Naive thymus-derived CD4-positive, alpha-beta T cell (primary cell): ENCODE measurements around the gene STRN4. TPM values are rescaled to one million over a fixed set of nuclear protein-coding genes. Genes with fewer than 3 reads are reported as not detected.

Experiments used
- ATAC-seq: fragments of 150-1000 bp; cut with Tn5 transposase; 2 replicates; pipeline ENCODE4 v1.10.0; 2021; ENCODE audit warnings: mild to moderate bottlenecking, moderate library complexity
- CTCF ChIA-PET: fragments of 350-600 bp; sonication (Branson Sonifier 250); formaldehyde crosslinking; loops from one replicate; lab custom pipeline; 2021; ENCODE audit warnings: antibody characterized with exemption; lab: Charles Lee
- POLR2A ChIA-PET: fragments of 350-600 bp; sonication (Branson Sonifier 250); formaldehyde crosslinking; loops from one replicate; lab custom pipeline; 2021; ENCODE audit warnings: antibody characterized with exemption, inconsistent platforms; lab: Charles Lee
- DNase-seq, 9 donors: peaks; one replicate each; pipeline versions ENCODE4 v3.0.0 to v3.0.0-alpha.2; 2020 to 2022; ENCODE audit warnings: mixed read lengths in 1 of 9
- H3K27ac ChIP-seq: one replicate; pipeline ENCODE4 v1.7.0; 2013; ENCODE audit warnings: mild to moderate bottlenecking, low read depth, low read length, moderate library complexity
- H3K27me3 ChIP-seq, 2 donors: one replicate each; pipeline ENCODE4 v1.7.0; 2013; ENCODE audit warnings: low read length in 2 of 2, mild to moderate bottlenecking in 2 of 2, moderate library complexity in 2 of 2; ENCODE audit not compliant: control insufficient read depth in 2 of 2, insufficient read depth in 2 of 2
- H3K36me3 ChIP-seq, 3 experiments: 1 replicate in 2 of 3; 2 replicates in 1 of 3; pipeline ENCODE4 v1.7.0; 2013; ENCODE audit warnings: low read length in 3 of 3, mild to moderate bottlenecking in 3 of 3, moderate library complexity in 1 of 3; ENCODE audit not compliant: insufficient read depth in 3 of 3, control insufficient read depth in 2 of 3
- H3K4me1 ChIP-seq, 2 donors: one replicate each; pipeline ENCODE4 v1.7.0; 2013; ENCODE audit warnings: low read length in 2 of 2, mild to moderate bottlenecking in 2 of 2, moderate library complexity in 1 of 2; ENCODE audit not compliant: control insufficient read depth in 2 of 2, insufficient read depth in 2 of 2
- H3K4me3 ChIP-seq: 2 replicates; pipeline ENCODE4 v1.7.0; 2013; ENCODE audit warnings: mild to moderate bottlenecking, low read length
- H3K9me3 ChIP-seq, 3 experiments: 1 replicate in 2 of 3; 2 replicates in 1 of 3; pipeline ENCODE4 v1.7.0; 2013; ENCODE audit warnings: low read length in 3 of 3; ENCODE audit not compliant: control insufficient read depth in 2 of 3
- H3K27ac Mint-ChIP-seq, 9 donors: one replicate each; pipeline ENCODE4 v1.8.0; 2020 to 2022; ENCODE audit warnings: mixed read lengths in 9 of 9, mild to moderate bottlenecking in 8 of 9, moderate library complexity in 5 of 9, inconsistent platforms in 2 of 9
- H3K27me3 Mint-ChIP-seq, 5 donors: one replicate each; pipeline ENCODE4 v1.8.0; 2021 to 2022; ENCODE audit warnings: mixed read lengths in 5 of 5, mild to moderate bottlenecking in 1 of 5
- H3K36me3 Mint-ChIP-seq, 5 donors: one replicate each; pipeline ENCODE4 v1.8.0; 2020 to 2022; ENCODE audit warnings: mixed read lengths in 5 of 5, mild to moderate bottlenecking in 3 of 5, inconsistent platforms in 1 of 5
- H3K4me1 Mint-ChIP-seq, 7 donors: one replicate each; pipeline ENCODE4 v1.8.0; 2020 to 2022; ENCODE audit warnings: mixed read lengths in 7 of 7, mild to moderate bottlenecking in 3 of 7, inconsistent platforms in 1 of 7
- H3K4me3 Mint-ChIP-seq, 10 donors: one replicate each; pipeline ENCODE4 v1.8.0; 2020 to 2022; ENCODE audit warnings: mild to moderate bottlenecking in 10 of 10, mixed read lengths in 10 of 10, moderate library complexity in 6 of 10, inconsistent platforms in 2 of 10
- H3K9me3 Mint-ChIP-seq, 11 donors: one replicate each; pipeline ENCODE4 v1.8.0; 2020 to 2022; ENCODE audit warnings: mixed read lengths in 11 of 11, mild to moderate bottlenecking in 4 of 11, inconsistent platforms in 1 of 11, moderate library complexity in 1 of 11
- intact Hi-C, 2 donors: fragments of 100-400 bp; cut with micrococcal nuclease; formaldehyde crosslinking; loops; one replicate each; pipeline ENCODE4 v1.15.1; 2023
- polyA plus RNA-seq, 2 donors: library from polyadenylated mRNA; unstranded; fragments of 300-500 nt; fragmentation: Illumina TruSeq; gene quantifications; one replicate each; pipeline ENCODE4 v1.2.3, GENCODE V29; 2021
- total RNA-seq, 6 experiments: library from RNA in 5 of 6; stranded (reverse) in 5 of 6; gene quantifications; 1 replicate in 5 of 6; 2 replicates in 1 of 6; pipeline ENCODE4 v1.2.3 and lab custom pipeline; 2021 to 2026

STRN4 gene
- total and polyA plus RNA-seq, 7 experiments from 2014 or later, result 16.2 to 120 (median 87.1) TPM

DNA sequence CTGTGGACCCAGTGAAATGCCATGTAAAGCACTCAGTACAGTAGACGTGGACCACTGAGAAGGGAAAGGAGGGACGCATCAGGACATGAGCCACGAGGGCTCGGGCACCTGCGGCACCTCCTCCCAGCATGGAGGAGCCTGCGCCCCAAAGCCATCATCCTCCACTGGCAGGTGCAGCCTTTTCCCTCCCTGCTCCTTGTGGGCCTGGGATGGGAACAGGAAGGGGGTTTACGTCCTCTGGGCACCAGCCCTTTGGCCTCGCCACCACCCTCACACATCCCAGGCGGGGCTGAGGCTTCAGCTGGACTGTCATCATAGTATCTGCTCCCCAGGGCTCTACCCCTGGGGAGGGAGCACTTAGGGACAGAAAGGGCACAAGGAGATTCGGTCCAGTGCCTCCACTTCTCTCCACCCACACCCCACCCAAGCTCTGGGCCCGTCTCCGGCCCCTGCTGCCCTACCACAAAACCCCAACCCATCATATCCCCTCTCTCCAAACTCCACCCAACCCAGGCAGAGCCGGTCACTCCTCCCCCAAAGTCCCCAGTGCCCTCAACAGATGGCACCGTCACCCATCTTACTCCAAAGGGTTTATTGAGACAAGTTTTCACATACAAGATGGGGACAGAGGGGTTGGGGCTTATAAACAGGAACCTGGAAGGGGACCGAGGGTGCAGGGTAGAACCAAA lies 27.2 kb downstream of the STRN4 start:
- Histone ChIP-seq H3K27ac (peak overlapping the region; percentile 98), H3K36me3 (peaks cover 0 to 52% (median 0%) of the 10 kb centered on the region in 3 experiments), H3K9me3 (no peaks in the 10 kb centered on the region), H3K27me3 (no peaks in the 10 kb centered on the region), H3K4me3 (no peak overlapping the region), H3K4me1 (peaks cover 29% of the 10 kb centered on the region in 2 donors)
- no peaks in the 10 kb centered on the region for H3K27me3 Mint-ChIP-seq
- DNase-seq (no peak), ATAC-seq (no peak)
- H3K4me1 Mint-ChIP-seq, result peaks cover 25 to 45% (median 36%) of the 10 kb centered on the region in 7 donors
- intact Hi-C loops, result loop anchor here (1.0 to 10.0 kb wide), 9 partner anchors 9 to 766 kb away; partner anchors contain the start of genes BBC3 (in 1 of the 2), CALM3 (in 1 of the 2), FKRP (in 1 of the 2) and INAFM1 (in 1 of the 2)
- H3K9me3 Mint-ChIP-seq, result no peaks in the 10 kb centered on the region
- H3K27ac Mint-ChIP-seq, result peak overlapping the region; percentile 28 to 99 (median 94)
- CTCF ChIA-PET, result interaction anchor here (1.2 kb wide), 1 partner anchor 14 kb away, joined by 8 read pairs; no protein-coding TSS in a partner anchor
- peak overlapping the region; percentile 36 to 98 (median 94) for H3K4me3 Mint-ChIP-seq
- POLR2A ChIA-PET, result interaction anchor here (0.6 to 1.1 kb wide), 4 partner anchors 15 to 443 kb away, joined by 3 to 6 read pairs (median 4); partner anchors contain the start of gene CALM3
- peaks cover 0 to 36% (median 0%) of the 10 kb centered on the region in 5 donors for H3K36me3 Mint-ChIP-seq

DNA sequence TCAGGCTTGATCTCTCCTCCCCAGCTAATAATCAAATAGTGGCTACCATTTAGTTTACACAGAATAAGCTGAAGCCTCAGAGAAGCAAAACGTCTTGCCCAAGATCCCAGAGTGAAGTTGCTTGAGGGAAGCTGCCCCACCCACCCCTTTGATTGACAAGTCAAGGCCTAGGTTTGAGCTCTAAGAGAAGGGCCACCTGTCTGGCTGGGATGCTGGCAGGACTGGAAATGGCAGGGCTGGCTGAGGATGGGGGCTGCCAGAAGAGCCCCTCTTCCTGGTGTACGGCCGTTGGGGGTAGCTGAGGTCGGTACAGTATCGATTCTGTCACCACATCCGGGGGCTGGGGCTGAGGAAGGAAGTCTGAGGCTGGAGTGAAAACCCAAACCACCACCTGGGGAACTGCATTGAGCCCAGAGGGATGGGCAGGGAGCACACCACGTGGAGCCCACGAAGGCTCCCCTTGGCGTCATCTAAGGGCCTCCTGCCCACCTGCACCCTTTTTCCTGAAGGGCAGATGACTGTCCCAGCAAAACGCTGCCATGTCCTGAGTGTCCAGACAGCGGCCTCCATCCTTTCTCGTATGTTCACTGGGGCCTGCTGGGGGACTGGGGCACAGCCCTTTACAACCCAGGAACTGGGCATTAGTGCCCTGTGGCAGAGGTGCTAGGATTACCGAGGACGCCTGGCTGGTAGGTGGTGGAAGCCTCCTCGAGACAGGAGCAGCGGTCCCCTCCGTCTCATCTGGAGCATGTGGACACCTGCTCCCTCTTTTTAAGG lies 27.9 kb downstream of the STRN4 start:
- DNase-seq, result peak in 8 of 9 donors; percentile 60 to 75 (median 66)
- Histone ChIP-seq H3K4me1 (peaks cover 29% of the 10 kb centered on the region in 2 donors), H3K27me3 (no peaks in the 10 kb centered on the region), H3K36me3 (peaks cover 0 to 45% (median 0%) of the 10 kb centered on the region in 3 experiments), H3K27ac (peak overlapping the region; percentile 98), H3K9me3 (no peaks in the 10 kb centered on the region), H3K4me3 (peak overlapping the region; percentile 97)
- no peaks in the 10 kb centered on the region for H3K27me3 Mint-ChIP-seq
- peaks cover 0 to 39% (median 0%) of the 10 kb centered on the region in 5 donors for H3K36me3 Mint-ChIP-seq
- CTCF ChIA-PET, result interaction anchor here (0.6 to 1.2 kb wide), 5 partner anchors 10 to 1290 kb away, joined by 3 to 8 read pairs (median 4); no protein-coding TSS in a partner anchor
- intact Hi-C loops, result loop anchor here (1.0 to 10.0 kb wide), 9 partner anchors 10 to 766 kb away; partner anchors contain the start of genes BBC3 (in 1 of the 2), CALM3 (in 1 of the 2), FKRP (in 1 of the 2) and INAFM1 (in 1 of the 2)
- peaks cover 28 to 49% (median 42%) of the 10 kb centered on the region in 7 donors for H3K4me1 Mint-ChIP-seq
- H3K9me3 Mint-ChIP-seq, result no peaks in the 10 kb centered on the region
- peak overlapping the region; percentile 89 to 99 (median 97) for H3K27ac Mint-ChIP-seq
- peak; percentile 51 for ATAC-seq
- POLR2A ChIA-PET, result interaction anchor here (0.6 to 1.1 kb wide), 5 partner anchors 10 to 443 kb away, joined by 3 to 6 read pairs (median 4); partner anchors contain the start of gene CALM3
- H3K4me3 Mint-ChIP-seq, result peak overlapping the region; percentile 89 to 98 (median 95)

DNA sequence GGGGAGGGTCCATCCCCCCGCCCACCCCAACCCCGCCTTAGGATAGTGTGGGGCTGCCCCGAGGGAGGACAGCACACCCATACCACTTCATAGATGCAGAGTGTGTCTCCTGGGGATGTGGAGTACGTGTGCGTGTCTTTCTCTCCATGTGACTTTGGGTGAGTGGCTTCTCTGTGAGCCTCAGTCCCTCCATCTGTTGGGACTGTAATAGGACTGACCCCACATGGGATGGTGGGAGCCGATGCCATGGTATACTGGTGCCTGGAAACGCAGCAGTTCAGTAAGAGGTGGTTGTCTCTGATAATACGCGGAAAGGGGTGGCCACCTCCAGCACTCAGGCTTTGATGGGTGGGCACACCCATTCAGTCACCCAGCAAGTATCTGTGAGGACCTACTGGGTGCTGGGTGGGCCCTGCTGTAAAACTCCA lies 28.5 kb downstream of the STRN4 start:
- intact Hi-C loops, result loop anchor here (1.0 to 10.0 kb wide), 10 partner anchors 11 to 767 kb away; partner anchors contain the start of genes BBC3 (in 1 of the 2), CALM3 (in 1 of the 2), FKRP (in 1 of the 2) and INAFM1 (in 1 of the 2)
- POLR2A ChIA-PET, result interaction anchor here (1.0 to 1.1 kb wide), 4 partner anchors 11 to 117 kb away, joined by 3 to 6 read pairs (median 5); partner anchors contain the start of gene CALM3
- H3K27me3 Mint-ChIP-seq, result no peaks in the 10 kb centered on the region
- H3K36me3 Mint-ChIP-seq, result peaks cover 0 to 39% (median 0%) of the 10 kb centered on the region in 5 donors
- H3K36me3 ChIP-seq, result peaks cover 0 to 39% (median 0%) of the 10 kb centered on the region in 3 experiments
- DNase-seq, result peak in 1 of 9 donors; percentile 45
- H3K4me3 Mint-ChIP-seq, result peak overlapping the region; percentile 89 to 98 (median 95)
- H3K4me1 Mint-ChIP-seq, result peaks cover 30 to 52% (median 44%) of the 10 kb centered on the region in 7 donors
- peak overlapping the region; percentile 97 for H3K4me3 ChIP-seq
- H3K27ac ChIP-seq, result peak overlapping the region; percentile 98
- H3K9me3 ChIP-seq, result no peaks in the 10 kb centered on the region
- H3K27ac Mint-ChIP-seq, result peak overlapping the region; percentile 89 to 99 (median 97)
- H3K9me3 Mint-ChIP-seq, result no peaks in the 10 kb centered on the region
- ATAC-seq, result peak; percentile 7
- H3K27me3 ChIP-seq, result no peaks in the 10 kb centered on the region
- peaks cover 29% of the 10 kb centered on the region in 2 donors for H3K4me1 ChIP-seq
- CTCF ChIA-PET, result interaction anchor here (0.6 to 1.2 kb wide), 5 partner anchors 11 to 1290 kb away, joined by 3 to 8 read pairs (median 4); no protein-coding TSS in a partner anchor

DNA sequence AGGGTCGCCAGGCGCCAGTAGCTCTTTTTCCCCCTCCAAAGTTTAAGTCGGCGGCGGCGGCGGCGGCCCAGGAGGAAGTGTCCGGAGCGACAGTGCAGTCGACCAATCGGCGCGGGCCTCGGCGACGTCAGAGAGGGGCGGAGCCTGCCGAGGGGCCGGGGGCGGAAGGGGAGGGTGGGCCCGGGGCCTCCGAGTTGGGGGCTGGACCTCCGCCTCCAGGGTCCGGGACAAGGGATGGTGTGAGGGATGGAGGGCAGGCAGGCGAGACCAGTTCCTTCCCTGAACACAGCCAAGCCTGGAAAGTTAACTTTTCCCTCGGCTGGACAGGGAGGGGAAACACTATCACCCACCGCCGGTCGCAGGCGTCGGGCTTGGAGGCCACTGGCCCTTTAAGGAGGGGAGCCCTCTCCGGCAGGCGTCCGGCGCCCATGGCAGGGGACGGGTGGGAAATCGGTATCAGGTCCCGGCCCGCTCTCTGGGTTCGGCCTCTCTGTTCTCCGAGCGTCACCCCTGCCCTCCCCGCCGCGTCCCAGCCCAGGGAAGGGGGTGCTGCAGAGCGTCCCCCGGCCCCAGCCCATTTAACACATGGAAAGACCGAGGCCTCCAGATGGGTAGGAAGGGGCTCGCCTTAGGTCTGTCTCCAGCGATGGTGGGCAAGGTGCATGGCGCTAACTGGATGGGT lies 29.1 kb downstream of the STRN4 start, which contains the start of gene PRKD2:
TSS of gene PRKD2 (minus strand) at position 81 of the 682 bp plus-strand sequence. CDS start 744 bp downstream, outside the sequence.
- Mint-ChIP-seq H3K27ac (peak within 1 kb of the TSS; percentile 94 to 99 (median 97)), H3K27me3 (no peaks in the 10 kb centered on the region), H3K4me1 (peaks cover 30 to 57% (median 45%) of the 10 kb centered on the region in 7 donors), H3K4me3 (peak within 1 kb of the TSS; percentile 89 to 98 (median 95)), H3K9me3 (no peaks in the 10 kb centered on the region), H3K36me3 (peaks cover 0 to 41% (median 0%) of the 10 kb centered on the region in 5 donors)
- Histone ChIP-seq H3K9me3 (no peaks in the 10 kb centered on the region), H3K36me3 (peaks cover 0 to 34% (median 0%) of the 10 kb centered on the region in 3 experiments), H3K27ac (peak within 1 kb of the TSS; percentile 98), H3K4me3 (peak within 1 kb of the TSS; percentile 97), H3K4me1 (peaks cover 29% of the 10 kb centered on the region in 2 donors), H3K27me3 (no peaks in the 10 kb centered on the region)
- ChIA-PET POLR2A (interaction anchor here (0.6 to 1.0 kb wide), 2 partner anchors 105 to 1212 kb away, joined by 3 read pairs; no protein-coding TSS in a partner anchor), CTCF (interaction anchor here (0.6 kb wide), 1 partner anchor 1289 kb away, joined by 4 read pairs; no protein-coding TSS in a partner anchor)
- intact Hi-C loops, result loop anchor here (2.0 to 10.0 kb wide), 6 partner anchors 70 to 768 kb away; partner anchors contain the start of genes BBC3 (in 1 of the 2), INAFM1 (in 1 of the 2), KPTN (in 1 of the 2) and ZC3H4 (in 1 of the 2)
- peak; percentile 68 to 96 (median 80) for DNase-seq
- peak; percentile 71 for ATAC-seq

DNA sequence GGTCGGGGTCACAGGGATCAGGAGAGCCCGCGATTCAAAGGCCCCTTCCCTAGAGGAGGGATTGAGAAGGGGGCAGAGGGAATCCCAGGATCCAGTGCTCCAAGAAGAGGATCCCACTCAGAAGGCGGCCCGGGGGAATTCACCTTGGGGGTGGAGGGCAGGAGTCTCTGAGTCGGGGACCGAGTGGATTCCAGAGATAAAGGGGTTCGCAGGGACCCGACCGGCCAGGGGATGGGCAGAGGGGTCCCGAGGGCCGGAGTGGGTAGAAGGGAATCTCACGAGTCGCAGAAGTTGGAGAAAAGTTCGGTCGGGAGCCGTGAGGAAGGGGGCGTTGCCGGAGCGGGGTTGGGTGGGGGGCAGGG lies 29.6 kb downstream of the STRN4 start:
- H3K4me3 Mint-ChIP-seq, result peak overlapping the region; percentile 89 to 98 (median 95)
- H3K36me3 ChIP-seq, result peaks cover 0 to 34% (median 0%) of the 10 kb centered on the region in 3 experiments
- H3K27ac ChIP-seq, result peak overlapping the region; percentile 98
- H3K9me3 ChIP-seq, result no peaks in the 10 kb centered on the region
- peaks cover 30 to 54% (median 46%) of the 10 kb centered on the region in 7 donors for H3K4me1 Mint-ChIP-seq
- H3K27me3 Mint-ChIP-seq, result no peaks in the 10 kb centered on the region
- intact Hi-C loops, result loop anchor here (1.0 to 10.0 kb wide), 7 partner anchors 70 to 768 kb away; partner anchors contain the start of genes BBC3 (in 1 of the 2), INAFM1 (in 1 of the 2), KPTN (in 1 of the 2) and ZC3H4 (in 1 of the 2)
- H3K36me3 Mint-ChIP-seq, result peaks cover 0 to 38% (median 0%) of the 10 kb centered on the region in 5 donors
- H3K4me1 ChIP-seq, result peaks cover 29% of the 10 kb centered on the region in 2 donors
- CTCF ChIA-PET, result interaction anchor here (0.6 kb wide), 1 partner anchor 33 kb away, joined by 4 read pairs; no protein-coding TSS in a partner anchor
- H3K9me3 Mint-ChIP-seq, result no peaks in the 10 kb centered on the region
- peak overlapping the region; percentile 97 for H3K4me3 ChIP-seq
- no peaks in the 10 kb centered on the region for H3K27me3 ChIP-seq
- H3K27ac Mint-ChIP-seq, result peak overlapping the region; percentile 94 to 99 (median 97)
- no peak for DNase-seq
- ATAC-seq, result no peak
- POLR2A ChIA-PET, result interaction anchor here (0.6 to 1.0 kb wide), 2 partner anchors 104 to 1211 kb away, joined by 3 read pairs; no protein-coding TSS in a partner anchor
